NOMO-1 treated with dmso at 0.1 percent for 144 hours (cell line): ENCODE data around the gene P4HTM.
A peak's percentile ranks its signal among the peaks of the same experiment; 100 is the strongest.

Experiments used
- DNase-seq: peaks from one replicate; lab custom pipeline; 2025; ENCODE audit not compliant: unreplicated experiment; lab: John Stamatoyannopoulos, UW

Gene P4HTM

DNA sequence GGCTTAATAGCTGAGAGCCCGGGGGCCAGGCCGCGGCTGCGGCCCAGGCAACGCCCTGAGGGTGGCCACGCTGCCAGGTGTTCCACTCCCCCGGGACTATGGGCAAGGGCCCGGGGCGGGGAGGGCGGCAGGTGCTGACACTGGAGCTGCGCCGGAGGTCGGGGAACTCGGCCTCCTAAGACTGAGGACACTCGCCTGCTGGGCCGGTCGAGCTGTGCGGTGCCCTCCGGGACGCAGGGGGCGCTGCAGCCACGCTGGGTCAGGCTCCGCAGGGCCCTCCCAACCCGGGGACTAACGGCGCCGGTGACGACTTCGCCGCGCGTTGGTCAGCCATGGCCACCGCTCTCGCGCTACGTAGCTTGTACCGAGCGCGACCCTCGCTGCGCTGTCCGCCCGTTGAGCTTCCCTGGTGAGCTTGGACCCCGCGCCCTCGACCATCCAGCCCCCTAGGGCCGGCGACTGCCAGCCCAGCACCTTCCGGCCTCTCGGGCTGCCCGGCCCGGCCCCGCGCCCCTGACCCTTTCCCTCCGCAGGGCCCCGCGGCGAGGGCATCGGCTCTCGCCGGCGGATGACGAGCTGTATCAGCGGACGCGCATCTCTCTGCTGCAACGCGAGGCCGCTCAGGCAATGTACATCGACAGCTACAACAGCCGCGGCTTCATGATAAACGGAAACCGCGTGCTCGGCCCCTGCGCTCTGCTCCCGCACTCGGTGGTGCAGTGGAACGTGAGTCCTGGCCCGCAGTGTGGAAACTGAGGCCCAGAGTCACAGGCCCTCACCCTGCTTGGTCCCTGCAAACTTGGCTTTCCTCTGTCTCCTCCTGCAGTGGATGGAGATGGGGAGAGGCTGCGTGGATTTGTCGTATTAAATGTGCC, 32.0 kb downstream of the P4HTM start, which contains the start of gene NDUFAF3:
Gene NDUFAF3, plus strand, starts transcription at position 309 of the 875 bp plus-strand sequence. Its CDS starts 24 bp downstream, at position 333.
- DNase-seq, result peak; percentile 72

DNA sequence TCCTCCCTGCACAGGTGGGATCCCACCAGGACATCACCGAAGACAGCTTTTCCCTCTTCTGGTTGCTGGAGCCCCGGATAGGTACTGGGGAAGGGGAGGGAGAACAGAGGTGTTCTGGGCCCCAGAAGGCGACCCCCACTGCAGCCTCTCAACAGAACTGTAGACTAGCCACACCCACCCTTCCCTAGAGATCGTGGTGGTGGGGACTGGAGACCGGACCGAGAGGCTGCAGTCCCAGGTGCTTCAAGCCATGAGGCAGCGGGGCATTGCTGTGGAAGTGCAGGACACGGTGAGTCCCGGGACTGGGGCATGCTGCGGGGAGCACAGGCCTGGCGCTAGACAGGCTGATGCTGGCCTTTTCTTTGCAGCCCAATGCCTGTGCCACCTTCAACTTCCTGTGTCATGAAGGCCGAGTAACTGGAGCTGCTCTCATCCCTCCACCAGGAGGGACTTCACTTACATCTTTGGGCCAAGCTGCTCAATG, 32.7 kb downstream of the P4HTM start:
- no peak for DNase-seq

DNA sequence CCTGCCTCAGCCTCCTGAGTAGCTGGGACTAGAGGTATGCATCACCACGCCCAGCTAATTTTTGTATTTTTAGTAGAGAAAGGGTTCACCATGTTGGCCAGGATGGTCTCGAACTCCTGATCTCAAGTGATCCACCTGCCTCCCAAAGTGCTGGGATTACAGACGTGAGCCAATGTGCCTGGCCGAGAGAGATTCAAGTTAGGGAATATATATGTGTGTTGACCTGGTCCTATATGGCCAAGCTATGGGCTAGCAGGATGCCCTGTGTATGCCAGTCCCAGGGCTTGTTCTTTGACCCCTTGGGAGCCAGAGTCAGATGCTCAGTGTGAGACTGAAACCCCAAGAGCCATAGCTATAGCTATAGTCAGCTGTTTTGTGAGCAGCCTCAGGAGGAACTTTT, 33.7 kb downstream of the P4HTM start:
- no peak for DNase-seq

DNA sequence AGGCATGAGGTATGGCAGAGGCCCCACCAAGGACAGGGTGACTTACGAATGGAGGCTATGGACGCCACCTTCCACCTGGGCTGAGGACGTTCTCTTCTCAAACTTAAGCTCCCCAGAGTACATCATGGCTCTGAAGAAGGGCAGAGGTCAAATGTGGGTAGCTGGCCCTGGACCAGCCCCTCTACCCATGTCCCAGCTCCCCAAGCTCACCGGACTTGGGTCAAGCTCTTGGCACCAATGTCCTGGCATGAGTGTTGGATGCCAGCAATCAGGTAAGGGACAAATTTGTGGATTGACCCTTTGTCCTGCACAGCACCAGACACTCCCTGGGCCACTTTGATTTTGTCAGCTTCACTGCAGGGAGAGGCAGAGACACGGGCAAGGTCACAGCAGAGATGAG, 34.4 kb downstream of the P4HTM start:
- no peak for DNase-seq

- DNase-seq, result no peak
Measured at GRCh38 chr3:49025005-49025792, 35.2 kb downstream of the P4HTM start.

DNA sequence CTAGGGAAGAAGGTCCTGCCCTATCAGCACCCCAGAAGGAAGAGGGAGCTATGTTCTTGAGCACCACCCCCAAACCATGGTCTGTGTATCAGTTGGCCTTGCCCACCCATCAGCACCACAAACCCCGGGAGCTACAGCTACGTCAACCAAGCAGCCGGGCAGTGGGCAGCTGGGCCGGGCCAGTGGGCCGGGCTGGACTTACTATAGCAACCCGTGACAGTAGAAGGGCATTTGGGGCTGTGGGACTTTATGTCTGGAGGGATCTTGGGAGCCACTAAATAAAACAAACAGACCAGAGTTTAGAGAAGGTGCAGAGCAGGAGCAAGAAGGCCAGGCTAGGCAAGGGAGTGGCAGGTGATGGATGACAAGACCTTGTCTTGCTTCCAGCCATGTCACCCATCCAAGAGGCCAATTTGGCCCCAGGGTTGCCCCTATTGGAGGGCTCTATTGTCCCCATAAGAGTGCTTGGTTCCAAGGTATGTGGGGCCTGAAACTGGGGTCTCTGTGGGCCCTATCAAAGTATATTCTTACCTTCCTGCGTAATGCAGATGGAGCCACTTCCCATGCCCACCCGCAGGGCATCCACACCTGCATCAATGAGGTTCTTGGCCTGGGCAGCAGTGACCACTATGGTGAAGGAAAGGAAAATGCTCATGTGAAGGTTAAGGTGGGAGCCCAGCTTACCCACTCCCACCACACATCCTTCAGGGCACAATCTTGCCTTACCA, 35.9 kb downstream of the P4HTM start:
- DNase-seq, result no peak

GRCh38 chr3:49026536-49026935, 36.5 kb downstream of the P4HTM start:
- DNase-seq, result no peak

DNA sequence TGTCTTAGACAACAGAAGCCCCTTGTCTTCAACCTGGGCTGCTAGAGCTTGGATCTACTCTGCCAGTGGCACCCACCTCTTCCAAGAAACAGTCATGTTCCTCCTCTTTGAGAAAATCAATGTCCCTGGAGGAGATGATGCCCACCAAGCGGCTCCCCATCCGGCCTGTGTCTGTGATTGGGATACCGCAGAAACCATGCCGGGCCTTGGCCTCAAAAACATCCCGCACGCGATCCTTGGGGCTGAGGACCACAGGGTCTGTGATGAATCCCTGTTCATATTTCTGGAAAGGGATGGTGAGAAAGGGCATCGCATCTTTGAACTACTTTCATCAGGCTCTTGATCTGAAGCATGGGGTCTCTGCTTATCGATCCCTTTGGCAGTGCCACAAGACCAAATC, 37.6 kb downstream of the P4HTM start:
- DNase-seq, result no peak

DNA sequence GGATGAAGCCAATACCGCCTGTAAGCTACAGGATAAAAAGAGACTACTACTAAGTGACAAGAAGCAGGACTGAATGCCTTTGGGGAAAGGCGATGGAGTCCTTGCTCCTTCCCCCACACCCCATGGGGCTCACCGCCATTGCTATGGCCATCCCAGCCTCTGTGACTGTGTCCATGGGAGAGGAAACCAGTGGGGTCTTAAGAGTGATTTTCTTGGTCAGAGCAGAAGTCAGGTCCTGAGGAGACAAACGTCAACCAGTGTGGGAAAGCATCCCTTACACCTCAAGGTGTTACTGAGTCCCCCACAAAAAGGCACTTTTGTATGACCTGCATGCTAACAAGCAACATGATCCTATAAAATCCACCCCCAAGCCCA, 38.2 kb downstream of the P4HTM start:
- DNase-seq, result no peak

- peak; percentile 84 for DNase-seq
Measured at GRCh38 chr3:49028673-49029562, 38.9 kb downstream of the P4HTM start, which contains the start of gene IMPDH2. TSS of gene IMPDH2 (minus strand) at chr3:49029398. CDS start at chr3:49029350, 48 bp downstream.

GRCh38 chr3:49029563-49029884, 39.5 kb downstream of the P4HTM start:
- DNase-seq, result no peak

- DNase-seq, result no peak
Measured at GRCh38 chr3:49030321-49030720, 40.3 kb downstream of the P4HTM start.

GRCh38 chr3:49032646-49033304, 42.7 kb downstream of the P4HTM start:
- DNase-seq, result no peak

- no peak for DNase-seq
Measured at GRCh38 chr3:49034650-49035049, 44.6 kb downstream of the P4HTM start.

DNA sequence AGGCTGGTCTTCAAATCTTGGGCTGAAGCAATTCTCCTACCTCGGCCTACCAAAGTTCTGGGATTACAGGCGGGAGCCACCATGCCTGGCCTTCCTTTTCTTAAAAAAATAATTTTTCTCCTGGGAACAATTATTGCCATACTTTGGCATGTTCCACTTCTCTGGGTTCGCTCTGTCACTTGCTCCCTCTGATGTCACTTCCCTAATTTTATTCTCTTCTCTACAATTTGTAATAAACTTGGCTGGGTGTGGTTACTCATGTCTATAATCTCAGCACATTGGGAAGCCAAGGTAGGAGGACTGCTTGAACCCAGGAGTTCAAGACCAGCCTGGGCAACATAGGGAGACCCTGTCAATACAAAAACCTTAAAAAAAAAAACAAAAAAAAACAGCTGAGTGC, 45.2 kb downstream of the P4HTM start:
- DNase-seq, result no peak

- DNase-seq, result peak; percentile 44
Measured at GRCh38 chr3:49053543-49053942, 63.5 kb downstream of the P4HTM start.

- no peak for DNase-seq
Measured at GRCh38 chr3:49054344-49054862, 64.4 kb downstream of the P4HTM start.
